Uterus (tissue), 4 donors: ENCODE data around the gene RET. TPM values are rescaled to one million over a fixed set of nuclear protein-coding genes. Genes with fewer than 3 reads are reported as not detected.

ENCODE experiments used
- DNase-seq, 2 donors: peaks; one replicate each; pipeline ENCODE4 v3.0.0-alpha.2; 2019 to 2020
- H3K27ac ChIP-seq, 2 donors: fragments of 200-600 bp; sonication (generic); 1 replicate in 1 of 2; 2 replicates in 1 of 2; pipeline ENCODE4 v1.5.1; 2016 to 2018
- H3K27me3 ChIP-seq, 2 donors: fragments of 200-600 bp; sonication (generic); one replicate each; pipeline ENCODE4 v1.5.1; 2018 to 2019; ENCODE audit warnings: control low read depth in 1 of 2
- H3K36me3 ChIP-seq, 2 donors: fragments of 200-600 bp; sonication (generic); one replicate each; pipeline ENCODE4 v1.5.1; 2019; ENCODE audit warnings: control low read depth in 1 of 2
- H3K4me1 ChIP-seq, 2 donors: fragments of 200-600 bp; sonication (generic); one replicate each; pipeline ENCODE4 v1.5.1; 2018 to 2019; ENCODE audit warnings: control low read depth in 1 of 2
- H3K4me3 ChIP-seq, 2 donors: fragments of 200-600 bp; sonication (generic); 1 replicate in 1 of 2; 2 replicates in 1 of 2; pipeline ENCODE4 v1.5.1; 2018 to 2019; ENCODE audit warnings: mild to moderate bottlenecking in 1 of 2
- H3K9me3 ChIP-seq, 2 donors: fragments of 200-600 bp; sonication (generic); one replicate each; pipeline ENCODE4 v1.5.1; 2019; ENCODE audit warnings: control low read depth in 1 of 2
- POLR2A ChIP-seq, 2 donors: fragments of 450-650 bp; IDR thresholded peaks; one replicate each; pipeline ENCODE4 v1.6.1; 2016; ENCODE audit warnings: antibody characterized with exemption in 2 of 2, mild to moderate bottlenecking in 1 of 2, moderate library complexity in 1 of 2
- intact Hi-C: fragments of 100-400 bp; cut with DNase I; formaldehyde crosslinking; loops from one replicate; pipeline ENCODE4 v1.15.1; 2023; ENCODE audit warnings: low total_unique reads
- total RNA-seq, 4 donors: library from RNA; depleted of rRNA in 3 of 4; stranded (reverse); fragments of >200 nt in 3 of 4; gene quantifications; one replicate each; pipeline versions ENCODE4 v1.1.0 to v1.2.4, GENCODE V29; 2014 to 2023
- TF ChIP-seq, protein P1 (sequence below), 4 experiments: fragments of 200-600 bp in 2 of 4; fragments of 450-650 bp in 2 of 4; sonication (generic) in 2 of 4; IDR thresholded peaks; one replicate each; pipeline ENCODE4 v1.5.1; 2016 to 2019; ENCODE audit warnings: antibody characterized with exemption in 4 of 4, mild to moderate bottlenecking in 2 of 4, moderate library complexity in 1 of 4
- donor health status: DM: yes; HTN: yes; CAD: no.

The RET gene
- total RNA-seq, 4 donors from 2014 or later = under 0.01 to 6.3 (median 1.0) TPM

DNA sequence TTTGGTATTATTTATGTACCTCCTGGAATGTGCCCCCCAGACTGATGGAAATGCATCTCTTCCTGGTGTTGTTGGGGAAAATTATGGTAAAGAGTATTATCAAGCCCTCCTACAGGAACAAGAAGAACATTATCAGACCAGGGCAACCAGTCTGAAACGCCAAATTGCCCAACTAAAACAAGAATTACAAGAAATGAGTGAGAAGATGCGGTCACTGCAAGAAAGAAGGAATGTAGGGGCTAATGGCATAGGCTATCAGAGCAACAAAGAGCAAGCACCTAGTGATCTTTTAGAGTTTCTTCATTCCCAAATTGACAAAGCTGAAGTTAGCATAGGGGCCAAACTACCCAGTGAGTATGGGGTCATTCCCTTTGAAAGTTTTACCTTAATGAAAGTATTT, 78.4 kb downstream of the RET start:
- Histone ChIP-seq H3K9me3 (no peaks in the 10 kb centered on the region), H3K27ac (no peak overlapping the region), H3K4me3 (no peak overlapping the region), H3K27me3 (no peaks in the 10 kb centered on the region), H3K36me3 (no peaks in the 10 kb centered on the region), H3K4me1 (peaks cover 0 to 5% of the 10 kb centered on the region in 2 donors)
- TF ChIP-seq, protein P1, sequence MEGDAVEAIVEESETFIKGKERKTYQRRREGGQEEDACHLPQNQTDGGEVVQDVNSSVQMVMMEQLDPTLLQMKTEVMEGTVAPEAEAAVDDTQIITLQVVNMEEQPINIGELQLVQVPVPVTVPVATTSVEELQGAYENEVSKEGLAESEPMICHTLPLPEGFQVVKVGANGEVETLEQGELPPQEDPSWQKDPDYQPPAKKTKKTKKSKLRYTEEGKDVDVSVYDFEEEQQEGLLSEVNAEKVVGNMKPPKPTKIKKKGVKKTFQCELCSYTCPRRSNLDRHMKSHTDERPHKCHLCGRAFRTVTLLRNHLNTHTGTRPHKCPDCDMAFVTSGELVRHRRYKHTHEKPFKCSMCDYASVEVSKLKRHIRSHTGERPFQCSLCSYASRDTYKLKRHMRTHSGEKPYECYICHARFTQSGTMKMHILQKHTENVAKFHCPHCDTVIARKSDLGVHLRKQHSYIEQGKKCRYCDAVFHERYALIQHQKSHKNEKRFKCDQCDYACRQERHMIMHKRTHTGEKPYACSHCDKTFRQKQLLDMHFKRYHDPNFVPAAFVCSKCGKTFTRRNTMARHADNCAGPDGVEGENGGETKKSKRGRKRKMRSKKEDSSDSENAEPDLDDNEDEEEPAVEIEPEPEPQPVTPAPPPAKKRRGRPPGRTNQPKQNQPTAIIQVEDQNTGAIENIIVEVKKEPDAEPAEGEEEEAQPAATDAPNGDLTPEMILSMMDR (IDR thresholded peaks at IDR 0.05) = no peak
- intact Hi-C loops = no loop called here
- DNase-seq = no peak

DNA sequence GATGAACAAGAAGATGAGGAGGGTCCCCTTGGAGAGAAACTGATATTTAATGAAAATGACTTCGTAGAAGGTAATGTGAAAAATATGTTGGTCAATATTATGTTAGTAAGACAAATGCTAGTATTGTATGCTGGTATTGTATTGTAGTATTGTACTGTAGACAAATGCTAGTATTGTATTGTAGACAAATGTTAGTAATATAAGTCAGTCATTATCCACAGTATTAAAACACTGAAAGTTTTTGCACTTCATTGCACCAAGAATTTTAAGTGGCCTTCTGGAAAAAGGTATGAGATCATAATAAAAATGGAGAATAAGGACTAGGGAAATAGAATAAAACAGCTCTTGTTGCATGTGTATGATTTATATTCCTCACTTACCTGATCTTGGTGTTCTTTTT, 78.9 kb downstream of the RET start:
- no peak overlapping the region for H3K4me3 ChIP-seq
- H3K27ac ChIP-seq = no peak overlapping the region
- H3K4me1 ChIP-seq = peaks cover 0 to 5% of the 10 kb centered on the region in 2 donors
- intact Hi-C loops = no loop called here
- no peaks in the 10 kb centered on the region for H3K27me3 ChIP-seq
- TF ChIP-seq, protein P1 (IDR thresholded peaks at IDR 0.05) = no peak
- TF ChIP-seq POLR2A (IDR thresholded peaks at IDR 0.05) = no peak
- no peak for DNase-seq
- no peaks in the 10 kb centered on the region for H3K36me3 ChIP-seq
- H3K9me3 ChIP-seq = no peaks in the 10 kb centered on the region

DNA sequence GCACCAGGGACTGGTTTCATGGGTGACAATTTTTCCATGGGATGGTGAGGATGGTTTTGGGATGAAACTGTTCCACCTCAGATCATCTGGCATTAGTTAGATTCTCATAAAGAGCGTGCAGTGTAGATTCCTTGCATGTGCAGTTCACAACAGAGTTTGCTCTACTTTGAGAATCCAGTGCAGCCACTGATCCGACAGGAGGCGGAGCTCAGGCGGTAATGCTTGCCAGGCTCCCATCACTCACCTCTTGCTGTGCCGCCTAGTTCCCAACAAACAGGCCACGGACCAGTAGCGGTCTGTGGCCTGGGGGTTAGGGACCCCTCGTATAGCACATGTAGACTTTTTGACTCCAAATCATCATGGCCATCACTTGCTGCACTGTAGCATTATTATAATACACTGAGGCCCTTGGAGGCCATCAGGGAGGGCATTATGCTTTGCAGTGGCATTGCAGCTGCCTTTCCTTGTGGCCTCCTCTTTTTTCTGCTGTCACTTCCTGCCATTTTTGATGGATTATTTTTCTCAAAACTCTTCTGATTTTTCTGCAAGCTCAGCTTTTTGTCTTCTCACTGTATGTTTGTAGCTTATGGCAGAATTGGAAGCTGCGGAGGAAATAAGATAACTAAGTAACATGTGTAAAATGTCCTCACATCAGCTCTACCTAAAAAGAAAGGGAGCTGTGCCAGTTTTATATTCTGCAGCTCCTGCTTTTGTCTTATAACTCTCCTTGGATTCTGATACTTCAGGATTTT, 79.9 kb downstream of the RET start:
- TF ChIP-seq POLR2A (IDR thresholded peaks at IDR 0.05) = no peak
- TF ChIP-seq, protein P1 (IDR thresholded peaks at IDR 0.05) = no peak
- no peak for DNase-seq
- Histone ChIP-seq H3K27ac (no peak overlapping the region), H3K9me3 (no peaks in the 10 kb centered on the region), H3K4me1 (peaks cover 0 to 5% of the 10 kb centered on the region in 2 donors), H3K27me3 (no peaks in the 10 kb centered on the region), H3K36me3 (no peaks in the 10 kb centered on the region), H3K4me3 (no peak overlapping the region)
- intact Hi-C loops = no loop called here

DNA sequence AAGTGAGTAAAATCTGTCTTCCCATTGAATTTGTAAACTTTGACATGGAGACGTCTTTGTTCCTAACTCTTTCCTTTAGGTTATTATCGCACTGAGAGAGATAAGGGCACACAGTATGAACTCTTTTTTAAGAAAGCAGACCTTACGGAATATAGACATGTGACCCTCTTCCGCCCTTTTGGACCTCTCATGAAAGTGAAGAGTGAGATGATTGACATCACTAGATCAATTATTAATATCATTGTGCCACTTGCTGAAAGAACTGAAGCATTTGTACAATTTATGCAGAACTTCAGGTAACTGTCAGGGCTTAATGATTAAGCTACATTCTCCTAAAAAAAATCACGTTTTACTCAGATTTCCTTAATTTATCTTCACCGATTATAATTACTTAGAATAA, 81.8 kb downstream of the RET start:
- Histone ChIP-seq H3K9me3 (no peaks in the 10 kb centered on the region), H3K27me3 (no peaks in the 10 kb centered on the region), H3K36me3 (no peaks in the 10 kb centered on the region), H3K4me3 (no peak overlapping the region), H3K27ac (no peak overlapping the region), H3K4me1 (peaks cover 0 to 5% of the 10 kb centered on the region in 2 donors)
- no peak for DNase-seq
- TF ChIP-seq, protein P1 (IDR thresholded peaks at IDR 0.05) = no peak
- TF ChIP-seq POLR2A (IDR thresholded peaks at IDR 0.05) = no peak
- intact Hi-C loops = no loop called here

DNA sequence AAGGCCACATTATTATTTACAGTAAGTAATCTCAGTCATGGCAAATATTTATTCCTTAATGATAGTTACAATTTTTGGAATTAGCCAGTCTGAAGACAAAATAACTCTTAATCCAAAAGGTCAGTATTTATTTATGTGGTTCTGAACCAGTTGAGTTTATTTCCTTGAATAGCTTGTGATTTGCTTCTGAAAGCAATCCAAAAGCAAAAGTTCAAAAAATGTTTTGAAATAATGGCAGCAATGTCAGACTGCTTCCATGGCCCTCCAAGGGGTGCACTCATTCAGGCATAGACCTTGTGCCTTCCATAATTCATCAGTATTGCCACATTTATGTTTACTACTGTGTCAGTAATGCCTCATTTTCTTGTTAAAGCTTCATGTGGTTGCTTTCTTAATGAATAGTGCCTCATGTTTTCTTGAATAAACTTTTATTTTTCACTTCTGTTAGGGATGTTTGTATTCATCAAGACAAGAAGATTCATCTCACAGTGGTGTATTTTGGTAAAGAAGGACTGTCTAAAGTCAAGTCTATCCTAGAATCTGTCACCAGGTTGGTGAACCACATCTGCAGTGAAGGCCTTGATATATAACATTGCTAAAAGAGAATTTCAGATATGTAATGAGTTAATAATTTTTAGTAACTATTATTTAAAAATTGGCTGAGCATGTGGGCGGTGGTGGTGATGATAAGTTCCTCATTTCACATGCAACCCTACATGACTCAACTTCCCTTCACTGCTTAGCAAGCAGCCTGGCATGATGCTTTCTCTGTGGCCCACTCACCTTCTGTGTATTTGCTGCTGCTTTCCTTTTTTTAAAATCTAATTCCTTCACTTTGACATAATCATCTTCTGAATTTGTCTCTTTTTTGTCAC, 83.4 kb downstream of the RET start:
- Histone ChIP-seq H3K36me3 (no peaks in the 10 kb centered on the region), H3K27ac (no peak overlapping the region), H3K4me1 (peaks cover 0 to 5% of the 10 kb centered on the region in 2 donors), H3K9me3 (no peaks in the 10 kb centered on the region), H3K27me3 (no peaks in the 10 kb centered on the region), H3K4me3 (no peak overlapping the region)
- no peak for TF ChIP-seq POLR2A (IDR thresholded peaks at IDR 0.05)
- TF ChIP-seq, protein P1 (IDR thresholded peaks at IDR 0.05) = no peak
- no peak for DNase-seq
- intact Hi-C loops = no loop called here
